Astrocyte (in vitro differentiated cells and primary cell): ENCODE data around the gene PPP1CC.

Experiments used
- EZH2 ChIP-seq: IDR thresholded peaks from 2 replicates; pipeline ENCODE4 v1.6.1; 2012; ENCODE audit warnings: mild to moderate bottlenecking, low read length, inconsistent platforms; ENCODE audit not compliant: insufficient read depth
- TF ChIP-seq, protein P1 (sequence below): IDR thresholded peaks from 2 replicates; pipeline ENCODE4 v1.5.1; 2011; ENCODE audit warnings: low read depth, mild to moderate bottlenecking, inconsistent platforms, low read length, moderate library complexity; ENCODE audit not compliant: insufficient read depth

DNA sequence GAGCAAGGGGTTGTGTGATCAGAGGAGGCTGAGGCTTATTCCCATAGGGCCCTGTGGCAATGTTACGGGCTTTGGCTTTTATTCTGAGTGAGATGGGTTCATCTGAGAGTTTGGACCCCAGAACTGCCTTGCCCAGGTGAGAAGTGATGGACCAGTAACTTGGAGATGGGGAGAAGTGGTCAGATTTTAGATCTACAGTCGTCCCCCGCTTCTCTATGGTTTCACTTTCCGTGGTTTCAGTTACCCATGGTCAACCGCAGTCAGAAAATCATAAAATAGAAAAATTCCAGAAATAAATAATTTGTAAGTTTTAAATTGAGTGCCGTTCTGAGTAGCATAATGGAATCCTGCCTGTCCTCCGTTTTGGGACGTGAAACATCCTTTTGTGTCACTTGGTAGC, 40.2 kb upstream of the PPP1CC start:
- TF ChIP-seq, protein P1, sequence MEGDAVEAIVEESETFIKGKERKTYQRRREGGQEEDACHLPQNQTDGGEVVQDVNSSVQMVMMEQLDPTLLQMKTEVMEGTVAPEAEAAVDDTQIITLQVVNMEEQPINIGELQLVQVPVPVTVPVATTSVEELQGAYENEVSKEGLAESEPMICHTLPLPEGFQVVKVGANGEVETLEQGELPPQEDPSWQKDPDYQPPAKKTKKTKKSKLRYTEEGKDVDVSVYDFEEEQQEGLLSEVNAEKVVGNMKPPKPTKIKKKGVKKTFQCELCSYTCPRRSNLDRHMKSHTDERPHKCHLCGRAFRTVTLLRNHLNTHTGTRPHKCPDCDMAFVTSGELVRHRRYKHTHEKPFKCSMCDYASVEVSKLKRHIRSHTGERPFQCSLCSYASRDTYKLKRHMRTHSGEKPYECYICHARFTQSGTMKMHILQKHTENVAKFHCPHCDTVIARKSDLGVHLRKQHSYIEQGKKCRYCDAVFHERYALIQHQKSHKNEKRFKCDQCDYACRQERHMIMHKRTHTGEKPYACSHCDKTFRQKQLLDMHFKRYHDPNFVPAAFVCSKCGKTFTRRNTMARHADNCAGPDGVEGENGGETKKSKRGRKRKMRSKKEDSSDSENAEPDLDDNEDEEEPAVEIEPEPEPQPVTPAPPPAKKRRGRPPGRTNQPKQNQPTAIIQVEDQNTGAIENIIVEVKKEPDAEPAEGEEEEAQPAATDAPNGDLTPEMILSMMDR, result no peak
- no peak for TF ChIP-seq EZH2
